ENCODE results near the gene SLIT1.

The SLIT1 gene

GRCh38 chr10:97078261-97078937, 107.4 kb downstream of the SLIT1 start:
- no peak for DNase-seq

- DNase-seq, result no peak
These were observed 109.0 kb downstream of the SLIT1 start for GRCh38 chr10:97076781-97077180.

GRCh38 chr10:97075961-97076525, 109.7 kb downstream of the SLIT1 start:
- DNase-seq, result no peak

- DNase-seq, result no peak
These were observed 110.3 kb downstream of the SLIT1 start for GRCh38 chr10:97075421-97075820.

GRCh38 chr10:97074256-97075145, 111.3 kb downstream of the SLIT1 start:
- DNase-seq, result no peak

GRCh38 chr10:97072851-97073665, 112.7 kb downstream of the SLIT1 start:
- peak; percentile 62 for DNase-seq

GRCh38 chr10:97071496-97071895, 114.3 kb downstream of the SLIT1 start:
- DNase-seq, result no peak

- DNase-seq, result no peak
These were observed 116.0 kb downstream of the SLIT1 start for GRCh38 chr10:97069576-97070362.

- DNase-seq, result no peak
These were observed 116.7 kb downstream of the SLIT1 start for GRCh38 chr10:97069026-97069425.

- DNase-seq, result no peak
These were observed 117.9 kb downstream of the SLIT1 start for GRCh38 chr10:97067716-97068391.

- DNase-seq, result no peak
These were observed 118.7 kb downstream of the SLIT1 start for GRCh38 chr10:97066877-97067555.

- no peak for DNase-seq
These were observed 119.8 kb downstream of the SLIT1 start for GRCh38 chr10:97065686-97066660.

GRCh38 chr10:97065128-97065527, 120.6 kb downstream of the SLIT1 start:
- DNase-seq, result no peak

- DNase-seq, result no peak
These were observed 121.5 kb downstream of the SLIT1 start for GRCh38 chr10:97063983-97064837.

GRCh38 chr10:97063271-97063982, 122.3 kb downstream of the SLIT1 start:
- DNase-seq, result no peak

GRCh38 chr10:97062456-97062855, 123.3 kb downstream of the SLIT1 start:
- no peak for DNase-seq

GRCh38 chr10:97062046-97062445, 123.7 kb downstream of the SLIT1 start:
- no peak for DNase-seq

GRCh38 chr10:97061423-97061822, 124.3 kb downstream of the SLIT1 start:
- no peak for DNase-seq

All from NCI-H2107 (cell line).